ENCODE data around the gene GJA9.
"Not testable (repeated sequence)": the region's sequence is repeated elsewhere in the genome, so short reads cannot be mapped to it uniquely, and the experiment has no call there.

The GJA9 gene

DNA sequence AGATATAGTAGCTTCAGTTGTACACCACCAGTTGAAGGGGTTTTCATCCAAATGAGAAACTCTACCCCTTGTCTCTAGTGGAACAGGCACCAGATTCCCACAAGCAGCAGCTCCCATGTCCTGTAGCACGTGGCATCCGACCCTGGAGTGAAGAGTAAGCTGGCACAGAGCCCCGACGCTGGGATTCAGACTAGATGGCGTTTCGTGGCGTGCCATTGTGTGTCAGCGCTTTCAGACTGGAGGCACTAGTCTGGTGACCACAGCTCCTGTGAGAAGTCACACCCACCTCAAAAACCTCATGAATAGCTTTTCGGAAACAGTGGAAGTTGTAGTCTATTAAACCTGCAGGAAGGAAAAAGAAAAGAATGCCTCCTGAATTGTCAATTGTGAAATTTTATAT, 42.0 kb downstream of the GJA9 start:
- no peak for DNase-seq (ENCODE audit: extremely low spot score)
- TF ChIP-seq BHLHE40 (IDR thresholded peaks at IDR 0.05; ENCODE audit: borderline replicate concordance) (no peak), ARNT (IDR thresholded peaks at IDR 0.05) (no peak), FOXA1 (IDR thresholded peaks at IDR 0.05) (no peak), NFRKB (IDR thresholded peaks at IDR 0.05) (no peak), FOXK2 (IDR thresholded peaks at IDR 0.05) (no peak), LEF1 (IDR thresholded peaks at IDR 0.05; ENCODE audit: borderline replicate concordance) (no peak)
- POLR2A ChIA-PET: no interaction called here
- CTCF ChIA-PET: no interaction called here

DNA sequence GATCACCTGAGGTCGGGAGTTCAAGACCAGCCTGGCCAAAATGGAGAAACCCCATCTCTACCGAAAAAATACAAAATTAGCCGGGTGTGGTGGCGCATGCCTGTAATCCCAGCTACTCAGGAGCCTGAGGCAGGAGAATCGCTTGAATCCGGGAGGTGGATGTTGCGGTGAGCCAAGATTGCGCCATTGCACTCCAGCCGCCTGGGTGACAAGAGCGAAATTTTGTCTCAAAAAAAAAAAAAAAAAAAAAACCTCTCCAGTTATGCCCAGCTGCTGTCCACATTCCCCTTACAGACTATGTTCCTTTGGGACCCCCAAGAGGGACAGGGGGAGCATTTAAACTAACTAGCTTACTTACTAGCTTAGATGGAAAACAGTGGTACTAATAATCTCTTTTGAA, 45.1 kb downstream of the GJA9 start:
- POLR2A ChIA-PET; DNase-seq (ENCODE audit: extremely low spot score): not testable (repeated sequence)
- CTCF ChIA-PET: interaction anchor here (0.6 kb wide), 1 partner anchor 23 kb away, joined by 3 read pairs; no protein-coding TSS in a partner anchor

DNA sequence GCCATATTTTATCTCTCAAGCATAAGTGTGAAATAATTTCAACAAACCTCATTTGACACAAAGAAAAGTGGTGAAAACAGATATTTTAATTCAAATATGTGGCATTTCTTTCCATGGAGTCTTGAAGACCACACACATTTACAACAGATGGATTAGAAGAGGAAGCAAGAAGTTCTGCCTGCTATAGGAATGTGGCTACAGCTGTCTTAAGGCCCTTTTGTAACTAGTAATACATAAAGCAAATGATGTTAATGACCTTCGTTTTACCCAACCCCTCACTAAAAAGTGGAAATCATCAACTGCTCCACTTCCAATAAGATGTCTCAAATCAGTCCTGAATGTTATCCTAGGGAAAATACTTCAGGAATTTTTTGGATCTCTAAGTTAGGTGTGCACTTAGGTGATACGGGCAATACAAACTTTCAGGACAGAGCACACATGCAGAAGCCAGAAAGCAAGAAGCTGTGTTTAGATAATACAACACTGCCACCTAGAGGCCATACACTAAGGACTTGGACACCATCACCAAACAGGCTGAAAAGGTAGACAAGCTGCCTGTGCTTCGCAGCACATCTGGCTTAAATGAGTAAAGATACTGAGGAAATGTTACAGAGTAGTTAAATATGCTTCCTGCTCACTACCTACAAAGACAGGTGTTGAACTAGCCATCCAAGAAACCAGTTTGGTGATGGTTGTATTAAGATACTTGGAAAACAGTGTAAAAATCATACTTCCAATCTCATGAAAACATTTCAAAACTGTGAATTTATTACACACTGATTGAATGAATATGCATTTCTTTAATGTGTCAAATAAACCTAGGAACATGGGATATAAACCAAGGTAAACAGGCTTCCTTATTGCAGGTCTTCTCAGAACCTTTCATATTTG, 46.2 kb downstream of the GJA9 start:
- no peak for TF ChIP-seq ELF4 (IDR thresholded peaks at IDR 0.05)
- TF ChIP-seq CTBP1 (IDR thresholded peaks at IDR 0.05; ENCODE audit: borderline replicate concordance): no peak
- no peak for TF ChIP-seq ARNT (IDR thresholded peaks at IDR 0.05)
- no peak for TF ChIP-seq SUZ12 (IDR thresholded peaks at IDR 0.05)
- TF ChIP-seq FOXK2 (IDR thresholded peaks at IDR 0.05): no peak
- no peak for TF ChIP-seq SP1 (IDR thresholded peaks at IDR 0.05)
- no peak for TF ChIP-seq ZNF384 (IDR thresholded peaks at IDR 0.05)
- no peak for TF ChIP-seq LEF1 (IDR thresholded peaks at IDR 0.05; ENCODE audit: borderline replicate concordance)
- no peak for TF ChIP-seq FOXA1 (IDR thresholded peaks at IDR 0.05)
- no peak for TF ChIP-seq BHLHE40 (IDR thresholded peaks at IDR 0.05; ENCODE audit: borderline replicate concordance)
- TF ChIP-seq, protein P1, sequence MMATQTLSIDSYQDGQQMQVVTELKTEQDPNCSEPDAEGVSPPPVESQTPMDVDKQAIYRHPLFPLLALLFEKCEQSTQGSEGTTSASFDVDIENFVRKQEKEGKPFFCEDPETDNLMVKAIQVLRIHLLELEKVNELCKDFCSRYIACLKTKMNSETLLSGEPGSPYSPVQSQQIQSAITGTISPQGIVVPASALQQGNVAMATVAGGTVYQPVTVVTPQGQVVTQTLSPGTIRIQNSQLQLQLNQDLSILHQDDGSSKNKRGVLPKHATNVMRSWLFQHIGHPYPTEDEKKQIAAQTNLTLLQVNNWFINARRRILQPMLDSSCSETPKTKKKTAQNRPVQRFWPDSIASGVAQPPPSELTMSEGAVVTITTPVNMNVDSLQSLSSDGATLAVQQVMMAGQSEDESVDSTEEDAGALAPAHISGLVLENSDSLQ (IDR thresholded peaks at IDR 0.05): no peak
- TF ChIP-seq L3MBTL2 (conservative IDR thresholded peaks at IDR 0.05): no peak
- TF ChIP-seq TARDBP (IDR thresholded peaks at IDR 0.05): no peak
- no peak for TF ChIP-seq HDGF (IDR thresholded peaks at IDR 0.05; ENCODE audit: borderline replicate concordance)
- ChIA-PET POLR2A (no interaction called here), CTCF (interaction anchor here (0.6 to 1.1 kb wide), 8 partner anchors 8 to 993 kb away, joined by 3 read pairs; no protein-coding TSS in a partner anchor)
- DNase-seq (ENCODE audit: extremely low spot score): peak; percentile 69

DNA sequence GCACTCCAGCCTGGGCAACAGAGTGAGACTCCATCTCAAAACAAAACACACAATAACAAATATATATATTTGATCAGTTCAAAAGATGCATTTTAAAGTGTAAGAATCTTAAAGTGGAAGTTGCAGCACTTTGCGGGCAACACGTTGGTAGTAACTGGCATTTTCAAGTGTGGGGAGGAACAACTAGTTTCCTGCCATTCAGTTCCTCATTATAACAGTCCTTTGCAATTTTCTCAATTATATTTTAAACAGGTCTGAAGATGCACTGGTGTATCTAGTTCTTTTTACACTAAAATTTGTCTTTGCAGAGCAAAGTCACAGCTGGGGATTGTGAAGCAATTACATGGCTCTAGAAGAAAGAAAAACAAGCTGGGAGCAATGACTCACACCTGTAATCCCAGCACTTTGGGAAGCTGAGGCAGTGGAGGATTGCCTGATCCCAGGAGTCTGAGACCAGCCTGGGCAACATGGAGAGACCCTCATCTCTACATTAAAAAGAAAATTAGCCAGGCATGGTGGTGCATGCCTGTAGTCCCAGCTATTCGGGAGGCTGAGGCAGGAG, 47.1 kb downstream of the GJA9 start:
- TF ChIP-seq BHLHE40 (IDR thresholded peaks at IDR 0.05; ENCODE audit: borderline replicate concordance) (no peak), SP1 (IDR thresholded peaks at IDR 0.05) (no peak), FOXA1 (IDR thresholded peaks at IDR 0.05) (no peak), L3MBTL2 (conservative IDR thresholded peaks at IDR 0.05) (no peak), FOXM1 (IDR thresholded peaks at IDR 0.05; ENCODE audit: borderline replicate concordance) (no peak), CTBP1 (IDR thresholded peaks at IDR 0.05; ENCODE audit: borderline replicate concordance) (no peak), NFRKB (IDR thresholded peaks at IDR 0.05) (no peak), ELF4 (IDR thresholded peaks at IDR 0.05) (no peak), FOXK2 (IDR thresholded peaks at IDR 0.05) (no peak), SUZ12 (IDR thresholded peaks at IDR 0.05) (no peak), ARNT (IDR thresholded peaks at IDR 0.05) (no peak), HDGF (IDR thresholded peaks at IDR 0.05; ENCODE audit: borderline replicate concordance) (no peak)
- no peak for DNase-seq (ENCODE audit: extremely low spot score)
- POLR2A ChIA-PET: no interaction called here
- CTCF ChIA-PET: interaction anchor here (0.6 to 0.9 kb wide), 4 partner anchors 19 to 992 kb away, joined by 3 read pairs; no protein-coding TSS in a partner anchor

DNA sequence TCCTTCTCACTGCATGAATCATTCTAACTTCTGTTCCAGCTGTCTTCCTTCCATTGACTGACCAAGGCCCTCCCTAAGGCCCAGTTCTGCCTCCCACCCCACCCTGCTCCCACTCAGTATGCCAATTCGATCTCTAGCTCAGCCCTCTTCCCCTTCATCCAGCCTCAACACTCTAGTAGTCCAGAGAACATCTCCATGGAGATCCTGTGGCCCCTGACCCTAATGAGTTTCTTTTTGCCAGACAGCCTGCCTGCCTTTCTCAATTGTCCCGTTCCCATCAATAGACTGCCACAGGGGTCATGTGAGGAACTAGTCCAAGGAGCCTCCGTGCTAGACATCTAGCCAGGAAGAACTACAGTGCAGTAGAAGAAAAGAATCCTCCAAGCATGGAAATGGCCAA, 48.2 kb downstream of the GJA9 start:
- no peak for DNase-seq (ENCODE audit: extremely low spot score)
- TF ChIP-seq, protein P1 (IDR thresholded peaks at IDR 0.05): no peak
- CTCF ChIA-PET: no interaction called here
- POLR2A ChIA-PET: interaction anchor here (1.0 kb wide), 1 partner anchor 9 kb away, joined by 3 read pairs; no protein-coding TSS in a partner anchor

DNA sequence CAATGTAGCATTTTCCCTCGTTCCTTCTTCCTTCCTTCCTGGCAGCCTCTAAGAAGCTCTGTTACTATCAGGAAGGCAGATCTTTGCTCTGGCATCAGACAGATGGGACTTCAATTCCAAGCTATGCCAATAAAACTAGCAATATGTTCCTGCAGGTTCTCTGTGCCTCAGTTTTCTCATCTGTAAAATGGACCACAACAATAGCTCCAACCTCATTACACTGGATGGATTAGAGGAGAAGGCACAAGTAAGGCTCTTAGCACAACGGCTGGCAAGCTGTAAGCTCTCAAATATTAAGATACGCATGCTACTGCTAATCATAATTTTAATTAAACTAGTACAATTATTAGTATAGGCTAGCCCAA, 49.0 kb downstream of the GJA9 start:
- ChIA-PET POLR2A (no interaction called here), CTCF (no interaction called here)
- no peak for DNase-seq (ENCODE audit: extremely low spot score)
- TF ChIP-seq, protein P1 (IDR thresholded peaks at IDR 0.05): no peak
- no peak for TF ChIP-seq ELF4 (IDR thresholded peaks at IDR 0.05)

DNA sequence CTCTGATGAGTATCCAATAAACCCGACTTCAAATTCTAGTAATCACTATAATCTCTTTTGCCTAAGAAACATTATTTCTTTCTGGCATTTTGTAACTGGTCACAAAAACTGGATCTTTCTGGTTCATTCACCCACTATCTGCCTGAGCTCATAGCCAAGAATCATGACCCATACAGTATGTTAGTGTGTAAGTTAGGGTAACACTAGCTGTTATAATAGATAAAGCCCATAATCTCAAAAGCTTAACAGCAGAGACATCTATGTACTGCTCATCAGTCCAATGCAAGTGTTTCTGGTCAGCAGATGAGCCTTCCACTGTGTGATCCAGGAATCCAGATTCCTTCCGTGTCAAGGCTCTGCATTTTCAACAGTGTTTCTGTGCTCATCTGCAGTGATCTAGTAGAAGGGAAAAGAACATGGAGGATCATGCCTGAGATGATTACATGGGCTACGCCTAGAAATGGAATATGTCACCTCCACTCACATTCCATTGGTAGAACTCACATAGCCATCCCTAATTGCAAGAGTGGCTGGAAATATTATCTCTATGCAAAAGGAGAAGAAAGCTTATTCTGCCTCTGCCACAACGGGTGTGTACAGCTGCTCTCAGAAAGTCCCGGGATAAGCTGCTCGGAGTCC, 49.5 kb downstream of the GJA9 start:
- DNase-seq (ENCODE audit: extremely low spot score): no peak
- POLR2A ChIA-PET: interaction anchor here (1.2 kb wide), 1 partner anchor 28 kb away, joined by 4 read pairs; the partner anchor contains the start of gene RRAGC
- TF ChIP-seq TARDBP (IDR thresholded peaks at IDR 0.05) (no peak), ARNT (IDR thresholded peaks at IDR 0.05) (no peak), L3MBTL2 (conservative IDR thresholded peaks at IDR 0.05) (no peak), LEF1 (IDR thresholded peaks at IDR 0.05; ENCODE audit: borderline replicate concordance) (no peak), HDGF (IDR thresholded peaks at IDR 0.05; ENCODE audit: borderline replicate concordance) (no peak), ELF4 (IDR thresholded peaks at IDR 0.05) (no peak), SP1 (IDR thresholded peaks at IDR 0.05) (no peak), ZNF384 (IDR thresholded peaks at IDR 0.05) (no peak), BHLHE40 (IDR thresholded peaks at IDR 0.05; ENCODE audit: borderline replicate concordance) (no peak), SUZ12 (IDR thresholded peaks at IDR 0.05) (no peak), FOXK2 (IDR thresholded peaks at IDR 0.05) (no peak), CTBP1 (IDR thresholded peaks at IDR 0.05; ENCODE audit: borderline replicate concordance) (no peak)
- CTCF ChIA-PET: no interaction called here

Measured in HEK293T (cell line).